ENCODE results near the gene CES3. TPM values are rescaled to one million over a fixed set of nuclear protein-coding genes. Genes with fewer than 3 reads are reported as not detected.

The CES3 gene
- total RNA-seq, 1 donor from 2014 or later: not detected

Other genes starting within 250 kb of the CES3 start
- gene DYNC1LI2, start 209.7 kb upstream of the CES3 start, total RNA-seq: 131 and 166 TPM in 2 replicates
- 0.07 TPM in 1 of 2 replicates, not detected in the other for gene TERB1, start 159.7 kb upstream of the CES3 start, total RNA-seq
- 70.2 and 77.2 TPM in 2 replicates for gene NAE1, start 130.3 kb upstream of the CES3 start, total RNA-seq
- gene CA7, start 116.9 kb upstream of the CES3 start, total RNA-seq: not detected in 2 replicates
- gene PDP2, start 80.8 kb upstream of the CES3 start, total RNA-seq: 9.4 and 12.1 TPM in 2 replicates
- not detected in 2 replicates for gene CDH16, start 42.4 kb upstream of the CES3 start, total RNA-seq
- gene RRAD, start 35.7 kb upstream of the CES3 start, total RNA-seq: 0.59 and 0.60 TPM in 2 replicates
- 159 and 180 TPM in 2 replicates for gene CIAO2B, start 26.9 kb upstream of the CES3 start, total RNA-seq
- gene CES2, start 25.8 kb upstream of the CES3 start, total RNA-seq: 16.1 and 17.1 TPM in 2 replicates
- 0.59 and 0.85 TPM in 2 replicates for gene CES4A, start 27.3 kb downstream of the CES3 start, total RNA-seq
- 86.0 and 148 TPM in 2 replicates for gene CBFB, start 67.9 kb downstream of the CES3 start, total RNA-seq
- 14.2 and 18.3 TPM in 2 replicates for gene PHAF1, start 148.7 kb downstream of the CES3 start, total RNA-seq
- gene B3GNT9, start 189.7 kb downstream of the CES3 start, total RNA-seq: 6.0 and 6.1 TPM in 2 replicates
- gene TRADD, start 198.6 kb downstream of the CES3 start, total RNA-seq: 12.7 and 18.0 TPM in 2 replicates
- 2.9 and 5.9 TPM in 2 replicates for gene FBXL8, start 198.7 kb downstream of the CES3 start, total RNA-seq
- gene HSF4, start 203.5 kb downstream of the CES3 start, total RNA-seq: 0.13 and 0.95 TPM in 2 replicates
- 9.1 and 10.6 TPM in 2 replicates for gene NOL3, start 209.3 kb downstream of the CES3 start, total RNA-seq
- gene MATCAP1, start 222.7 kb downstream of the CES3 start, total RNA-seq: 11.7 and 12.8 TPM in 2 replicates
- gene EXOC3L1, start 228.9 kb downstream of the CES3 start, total RNA-seq: 1.1 and 2.2 TPM in 2 replicates
- gene E2F4, start 230.9 kb downstream of the CES3 start, total RNA-seq: 68.3 and 82.9 TPM in 2 replicates
- 0.53 and 1.4 TPM in 2 replicates for gene ELMO3, start 237.9 kb downstream of the CES3 start, total RNA-seq

Data from pulmonary artery endothelial cell (primary cell).